Activated T-helper 9 cell treated with anti-CD3 and anti-CD28 coated beads, Interleukin-2, amount 50 U/mL, for 16 hours (primary cell): ENCODE data around the gene LKAAEAR1.

ENCODE experiments used
- DNase-seq: peaks from one replicate; pipeline ENCODE4 v3.0.0-alpha.2; 2020; ENCODE audit warnings: low read depth

The LKAAEAR1 gene

GRCh38 chr20:64078934-64079272, 5.3 kb downstream of the LKAAEAR1 start:
- DNase-seq, result no peak

GRCh38 chr20:64077876-64078551, 6.2 kb downstream of the LKAAEAR1 start:
- DNase-seq, result no peak

- DNase-seq, result no peak
These were observed 6.7 kb downstream of the LKAAEAR1 start for GRCh38 chr20:64077541-64077875.

GRCh38 chr20:64077094-64077493, 7.1 kb downstream of the LKAAEAR1 start:
- DNase-seq, result no peak

- no peak for DNase-seq
These were observed 7.9 kb downstream of the LKAAEAR1 start for GRCh38 chr20:64076061-64076997.

- DNase-seq, result no peak
These were observed 8.6 kb downstream of the LKAAEAR1 start for GRCh38 chr20:64075556-64075955.

- DNase-seq, result no peak
These were observed 9.2 kb downstream of the LKAAEAR1 start for GRCh38 chr20:64074963-64075362.

GRCh38 chr20:64074184-64074789, 9.9 kb downstream of the LKAAEAR1 start:
- no peak for DNase-seq

GRCh38 chr20:64073476-64074183, 10.6 kb downstream of the LKAAEAR1 start:
- no peak for DNase-seq

GRCh38 chr20:64072498-64073063, 11.6 kb downstream of the LKAAEAR1 start:
- DNase-seq, result no peak

GRCh38 chr20:64071341-64072332, 12.6 kb downstream of the LKAAEAR1 start:
- DNase-seq, result no peak

GRCh38 chr20:64070244-64070993, 13.8 kb downstream of the LKAAEAR1 start:
- DNase-seq, result no peak

- DNase-seq, result no peak
These were observed 14.5 kb downstream of the LKAAEAR1 start for GRCh38 chr20:64069614-64070243.

- no peak for DNase-seq
These were observed 15.0 kb downstream of the LKAAEAR1 start for GRCh38 chr20:64069209-64069613.

- DNase-seq, result no peak
These were observed 15.6 kb downstream of the LKAAEAR1 start for GRCh38 chr20:64068386-64069208.

- no peak for DNase-seq
These were observed 16.4 kb downstream of the LKAAEAR1 start for GRCh38 chr20:64067733-64068307.

GRCh38 chr20:64067005-64067632, 17.1 kb downstream of the LKAAEAR1 start:
- DNase-seq, result no peak

GRCh38 chr20:64065974-64066343, 18.2 kb downstream of the LKAAEAR1 start:
- DNase-seq, result no peak
